Keratinocyte (primary cell): Measurements from ENCODE around the gene ADIPOR1.

Source experiments
- CTCF ChIP-seq, 3 experiments: IDR thresholded peaks in 1 of 3; conservative IDR thresholded peaks in 1 of 3; optimal IDR thresholded peaks in 1 of 3; 2 replicates in 2 of 3; 3 replicates in 1 of 3; pipeline versions ENCODE3 to v1.5.1; 2011; ENCODE audit warnings: low read length in 3 of 3, mild to moderate bottlenecking in 3 of 3, moderate library complexity in 2 of 3, control low read depth in 1 of 3, inconsistent platforms in 1 of 3; ENCODE audit not compliant: insufficient read depth in 2 of 3; ENCODE audit errors: extremely low read depth in 1 of 3
- EZH2 ChIP-seq: IDR thresholded peaks from one replicate; pipeline ENCODE4 v1.6.1; 2012; ENCODE audit warnings: inconsistent platforms, mild to moderate bottlenecking, low read length, moderate library complexity

- no peak for TF ChIP-seq CTCF (optimal IDR thresholded peaks at IDR 0.05 in 1 of 3, IDR thresholded peaks at IDR 0.05 in 1 of 3, conservative IDR thresholded peaks at IDR 0.05 in 1 of 3; ENCODE audit: extremely low read depth in 1 of 3, insufficient read depth in 2 of 3, low read length in 3 of 3)
- TF ChIP-seq EZH2, result no peak
Measured at GRCh38 chr1:203002951-203003350, 44.8 kb upstream of the ADIPOR1 start.
